ENCODE measurements around the gene WDR18. TPM values are rescaled to one million over a fixed set of nuclear protein-coding genes. Genes with fewer than 3 reads are reported as not detected.

Gene WDR18
- total RNA-seq, 4 donors from 2014 or later: 13.6 to 34.9 (median 17.3) TPM

GRCh38 chr19:1011831-1012333, 27.7 kb downstream of the WDR18 start:
- Histone ChIP-seq H3K4me1 (peaks cover 0 to 9% of the 10 kb centered on the region in 2 donors), H3K27ac (no peak overlapping the region), H3K36me3 (no peaks in the 10 kb centered on the region), H3K27me3 (no peaks in the 10 kb centered on the region), H3K9me3 (no peaks in the 10 kb centered on the region), H3K4me3 (no peak overlapping the region)
- intact Hi-C loops (cut with DNase I; ENCODE audit: low total_unique reads): no loop called here
- TF ChIP-seq POLR2A (IDR thresholded peaks at IDR 0.05) (no peak), CTCF (IDR thresholded peaks at IDR 0.05) (no peak)
- DNase-seq: no peak

GRCh38 chr19:1012334-1012733, 28.2 kb downstream of the WDR18 start:
- no peaks in the 10 kb centered on the region for H3K9me3 ChIP-seq
- H3K27me3 ChIP-seq: no peaks in the 10 kb centered on the region
- no peak overlapping the region for H3K27ac ChIP-seq
- intact Hi-C loops (cut with DNase I; ENCODE audit: low total_unique reads): no loop called here
- H3K4me1 ChIP-seq: peaks cover 1 to 13% of the 10 kb centered on the region in 2 donors
- DNase-seq: no peak
- TF ChIP-seq POLR2A (IDR thresholded peaks at IDR 0.05) (no peak), CTCF (IDR thresholded peaks at IDR 0.05) (no peak)
- H3K4me3 ChIP-seq: no peak overlapping the region
- no peaks in the 10 kb centered on the region for H3K36me3 ChIP-seq

- Histone ChIP-seq H3K4me3 (no peak overlapping the region), H3K36me3 (no peaks in the 10 kb centered on the region), H3K9me3 (no peaks in the 10 kb centered on the region), H3K27ac (no peak overlapping the region), H3K27me3 (no peaks in the 10 kb centered on the region), H3K4me1 (peaks cover 4 to 22% of the 10 kb centered on the region in 2 donors)
- no peak for DNase-seq
- TF ChIP-seq POLR2A (IDR thresholded peaks at IDR 0.05): no peak
- no peak for TF ChIP-seq CTCF (IDR thresholded peaks at IDR 0.05)
- intact Hi-C loops (cut with DNase I; ENCODE audit: low total_unique reads): no loop called here
These were observed 29.1 kb downstream of the WDR18 start for GRCh38 chr19:1013218-1013617.

- Histone ChIP-seq H3K4me1 (peaks cover 6 to 34% of the 10 kb centered on the region in 2 donors), H3K4me3 (no peak overlapping the region), H3K9me3 (no peaks in the 10 kb centered on the region), H3K27me3 (no peaks in the 10 kb centered on the region), H3K27ac (no peak overlapping the region), H3K36me3 (no peaks in the 10 kb centered on the region)
- TF ChIP-seq POLR2A (IDR thresholded peaks at IDR 0.05) (no peak), CTCF (IDR thresholded peaks at IDR 0.05) (no peak)
- intact Hi-C loops (cut with DNase I; ENCODE audit: low total_unique reads): loop anchor here (5.0 kb wide), 1 partner anchor 178 kb away; no protein-coding TSS in a partner anchor
- no peak for DNase-seq
These were observed 30.3 kb downstream of the WDR18 start for GRCh38 chr19:1014161-1015060.

Data from uterus (tissue), 4 donors.